K562 (cell line): ENCODE results near the gene ACVR2B. TPM values are rescaled to one million over a fixed set of nuclear protein-coding genes. Genes with fewer than 3 reads are reported as not detected.

Source experiments
- ATAC-seq: fragments of 200-7000 bp; cut with Tn5 transposase; 3 replicates; pipeline ENCODE4 v1.9.1; 2020; ENCODE audit warnings: moderate library complexity
- BruUV-seq: library from RNA; stranded (reverse); fragments of 400-500 nt; replicated peaks from 2 replicates; lab custom pipeline; 2021; lab: Mats Ljungman, UMichigan
- CTCF ChIA-PET: fragments of 300-600 bp; formaldehyde crosslinking; extraction: SDS; loops from one replicate; lab custom pipeline; 2021; ENCODE audit warnings: low intra/inter-chr PET ratio; lab: Yijun Ruan, JAX
- POLR2A ChIA-PET: fragments of 300-600, 350-650 bp; sonication (Branson Sonifier 250); formaldehyde crosslinking; extraction: SDS; loops from one replicate; lab custom pipeline; 2021; ENCODE audit warnings: antibody characterized with exemption, inconsistent platforms; lab: Yijun Ruan, JAX
- DNase-seq, 4 experiments: peaks; one replicate each; pipeline versions ENCODE4 v3.0.0 to v3.0.0-alpha.2; 2011 to 2018; ENCODE audit warnings: low spot score in 3 of 4, mixed read lengths in 3 of 4; ENCODE audit errors: extremely low read depth in 1 of 4
- FAIRE-seq: peaks from 2 replicates; lab custom pipeline; 2011; peaks lifted over from hg19 to GRCh38; lab: Jason Lieb, UNC
- H2AFZ ChIP-seq: 2 replicates; pipeline ENCODE4 v1.6.0; 2011; ENCODE audit warnings: low read depth, low read length, control low read depth, inconsistent platforms
- H3K27ac ChIP-seq: fragments of 200-600 bp; 3 replicates; pipeline ENCODE4 v1.8.0; 2011; ENCODE audit warnings: low read depth, mild to moderate bottlenecking, control low read depth, inconsistent platforms, low read length, moderate library complexity, mixed read lengths; ENCODE audit errors: extremely low read depth
- H3K27me3 ChIP-seq, 2 experiments: fragments of 300-600 bp in 1 of 2; 2 replicates in 1 of 2; 3 replicates in 1 of 2; pipeline versions ENCODE4 v1.6.0 to v1.8.0; 2011; ENCODE audit warnings: inconsistent platforms in 2 of 2, low read length in 2 of 2, mild to moderate bottlenecking in 1 of 2, mixed read lengths in 1 of 2, moderate library complexity in 1 of 2; ENCODE audit not compliant: control insufficient read depth in 2 of 2, insufficient read depth in 2 of 2
- H3K36me3 ChIP-seq: fragments of 300-600 bp; 3 replicates; pipeline ENCODE4 v1.8.0; 2011; ENCODE audit warnings: mild to moderate bottlenecking, low read length, inconsistent platforms; ENCODE audit not compliant: control insufficient read depth, insufficient read depth
- H3K4me1 ChIP-seq, 2 experiments: fragments of 200-600 bp in 1 of 2; replicated peaks in 1 of 2; 2 replicates in 1 of 2; 3 replicates in 1 of 2; pipeline versions ENCODE4 v1.5.1 to v1.8.0; 2011; ENCODE audit warnings: inconsistent platforms in 2 of 2, low read length in 2 of 2, mild to moderate bottlenecking in 1 of 2, mixed read lengths in 1 of 2, moderate library complexity in 1 of 2; ENCODE audit not compliant: control insufficient read depth in 2 of 2, insufficient read depth in 2 of 2
- H3K4me2 ChIP-seq: 2 replicates; pipeline ENCODE4 v1.6.1; 2011; ENCODE audit warnings: low read length, control low read depth, inconsistent platforms, mixed read lengths; ENCODE audit not compliant: insufficient read depth
- H3K4me3 ChIP-seq: fragments of 200-600 bp; sonication (generic), shearing (Covaris generic); 2 replicates; pipeline ENCODE4 v1.5.1; 2016; ENCODE audit warnings: control low read depth, inconsistent platforms
- H3K79me2 ChIP-seq: fragments of 200-600 bp; 3 replicates; pipeline ENCODE4 v1.8.0; 2011; ENCODE audit warnings: low read length, inconsistent platforms; ENCODE audit not compliant: control insufficient read depth, insufficient read depth
- H3K9ac ChIP-seq, 2 experiments: 2 replicates each; pipeline versions ENCODE4 v1.6.0 to v1.6.1; 2011; ENCODE audit warnings: low read depth in 2 of 2, low read length in 2 of 2, control low read depth in 1 of 2, inconsistent platforms in 1 of 2, mild to moderate bottlenecking in 1 of 2, mixed read lengths in 1 of 2; ENCODE audit not compliant: insufficient read depth in 1 of 2
- H3K9me1 ChIP-seq: one replicate; pipeline ENCODE4 v1.6.0; 2011; ENCODE audit warnings: inconsistent platforms, mild to moderate bottlenecking, low read length, moderate library complexity; ENCODE audit not compliant: control insufficient read depth, insufficient read depth
- H3K9me3 ChIP-seq: replicated peaks from 2 replicates; pipeline ENCODE4 v1.5.1; 2011; ENCODE audit warnings: low read depth, low read length, inconsistent platforms; ENCODE audit not compliant: control insufficient read depth, insufficient read depth
- H4K20me1 ChIP-seq: replicated peaks from 2 replicates; pipeline ENCODE4 v1.6.1; 2011; ENCODE audit warnings: low read length, inconsistent platforms, mixed read lengths; ENCODE audit not compliant: control insufficient read depth, insufficient read depth
- BACH1 ChIP-seq: fragments of 200-800 bp; sonication (Bioruptor generic); IDR thresholded peaks from 2 replicates; pipeline ENCODE4 v1.6.1; 2016; ENCODE audit warnings: missing genetic modification characterization, missing compliant biosample characterization
- BRD9 ChIP-seq: fragments of 450-650 bp; IDR thresholded peaks from 2 replicates; pipeline ENCODE4 v1.6.1; 2018; ENCODE audit warnings: low read depth; ENCODE audit not compliant: partially characterized antibody
- FOXJ2 ChIP-seq: fragments of 200-800 bp; sonication (Bioruptor generic); IDR thresholded peaks from 2 replicates; pipeline ENCODE4 v1.6.1; 2016; ENCODE audit warnings: missing genetic modification characterization, missing compliant biosample characterization
- KLF13 ChIP-seq: fragments of 450-650 bp; IDR thresholded peaks from 2 replicates; pipeline ENCODE4 v1.6.1; 2016; ENCODE audit warnings: missing genetic modification characterization, low read depth, mild to moderate bottlenecking, missing compliant biosample characterization, moderate library complexity, borderline replicate concordance
- TCFL5 ChIP-seq: fragments of 250-450 bp; sonication (Bioruptor Pico); conservative IDR thresholded peaks from 2 replicates; pipeline ENCODE4 v1.6.1; 2021; ENCODE audit warnings: mild to moderate bottlenecking, moderate library complexity, matching md5 sums
- TRIM24 ChIP-seq, 2 experiments: fragments of 450-650 bp; IDR thresholded peaks; 2 replicates each; pipeline ENCODE4 v1.6.1; 2016
- in situ Hi-C: fragments of 300-500 bp; cut with MboI; formaldehyde crosslinking; loops from 4 replicates; pipeline ENCODE4 v1.15.0; 2018; ENCODE audit warnings: inconsistent platforms, mixed read lengths
- intact Hi-C: fragments of 100-400 bp; cut with micrococcal nuclease; formaldehyde crosslinking; loops from 2 replicates; pipeline ENCODE4 v1.14.2; 2022
- polyA plus RNA-seq, 8 experiments: library from polyadenylated mRNA; depleted of rRNA in 4 of 8; stranded (reverse) in 5 of 8; unstranded in 3 of 8; fragments of >200 nt; fragmentation: Nextera tagmentation in 2 of 8; fragmentation: Illumina TruSeq in 1 of 8; extraction: Ambion mirVana in 2 of 8; extraction: Trizol in 1 of 8; gene quantifications; 2 replicates each; pipeline versions ENCODE4 v1.2.1 to v1.2.3, GENCODE V29; 2011 to 2014; ENCODE audit warnings: inconsistent platforms in 1 of 8, missing spikeins in 1 of 8
- total RNA-seq, 7 experiments: library from RNA; depleted of rRNA in 6 of 7; stranded (reverse); fragments of >200 nt in 6 of 7; fragmentation: Illumina TruSeq in 2 of 7; extraction: Trizol in 2 of 7; gene quantifications; 2 replicates each; pipeline versions ENCODE4 v1.2.1 to v1.2.3, GENCODE V29; 2011 to 2021; ENCODE audit warnings: low replicate concordance in 1 of 7
- TF ChIP-seq, protein P1 (sequence below): IDR thresholded peaks from 2 replicates; pipeline ENCODE4 v1.6.1; 2016; ENCODE audit warnings: missing genetic modification characterization, missing compliant biosample characterization
- TF ChIP-seq, protein P2 (sequence below), 2 experiments: fragments of 450-650 bp; formaldehyde crosslinking in 1 of 2; IDR thresholded peaks; 2 replicates each; pipeline versions ENCODE4 v1.4.0 to v1.6.1; 2014 to 2020; ENCODE audit warnings: mild to moderate bottlenecking in 2 of 2, borderline replicate concordance in 1 of 2, low read depth in 1 of 2
- TF ChIP-seq, protein P3 (sequence below), 3 experiments: IDR thresholded peaks in 2 of 3; conservative IDR thresholded peaks in 1 of 3; 2 replicates each; pipeline ENCODE4 v1.5.1; 2011 to 2012; ENCODE audit warnings: low read length in 3 of 3, mild to moderate bottlenecking in 3 of 3, control low read depth in 2 of 3, improper control_type of control experiment in 1 of 3, inconsistent platforms in 1 of 3, low read depth in 1 of 3, mixed read lengths in 1 of 3, moderate library complexity in 1 of 3; ENCODE audit not compliant: insufficient read depth in 2 of 3

ACVR2B gene
- total and polyA plus RNA-seq, 9 of the 15 experiments (the other 6 are each of a cell fraction or from before 2014, with no cell fraction given): 1.8 to 23.7 (median 7.1) TPM

DNA sequence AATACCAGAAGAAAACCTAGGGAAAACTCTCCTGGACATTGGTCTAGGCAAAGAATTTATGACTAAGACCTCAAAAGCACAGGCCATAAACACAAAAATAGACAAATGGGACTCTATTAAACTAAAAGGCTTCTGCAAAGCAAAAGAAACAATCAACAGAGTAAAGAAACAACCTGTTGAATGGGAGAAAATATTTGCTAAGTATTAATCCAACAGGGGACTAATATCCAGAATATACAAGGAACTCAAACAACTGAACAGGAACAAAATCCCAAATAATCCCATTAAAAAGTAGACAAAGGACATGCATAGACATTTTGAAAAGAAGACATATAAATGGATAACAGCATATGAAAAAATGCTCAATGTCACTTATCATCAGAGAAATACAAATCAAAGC, 6.9 kb upstream of the ACVR2B start:
- CTCF ChIA-PET: no interaction called here
- Histone ChIP-seq H4K20me1 (no peaks in the 10 kb centered on the region), H3K4me2 (no peak overlapping the region), H3K4me3 (no peak overlapping the region), H3K27ac (no peak overlapping the region), H3K9me3 (no peaks in the 10 kb centered on the region; the same call in 1 of the 2 replicates), H3K36me3 (no peaks in the 10 kb centered on the region), H3K79me2 (no peaks in the 10 kb centered on the region), H3K9ac (no peak overlapping the region), H3K4me1 (no peaks in the 10 kb centered on the region), H3K27me3 (no peaks in the 10 kb centered on the region), H3K9me1 (no peaks in the 10 kb centered on the region), H2AFZ (no peak overlapping the region)
- DNase-seq (no peak), FAIRE-seq (no peak), ATAC-seq (no peak)
- BruUV-seq: no TSS peak
- in situ Hi-C loops: no loop called here
- intact Hi-C loops: no loop called here
- TF ChIP-seq, protein P1, sequence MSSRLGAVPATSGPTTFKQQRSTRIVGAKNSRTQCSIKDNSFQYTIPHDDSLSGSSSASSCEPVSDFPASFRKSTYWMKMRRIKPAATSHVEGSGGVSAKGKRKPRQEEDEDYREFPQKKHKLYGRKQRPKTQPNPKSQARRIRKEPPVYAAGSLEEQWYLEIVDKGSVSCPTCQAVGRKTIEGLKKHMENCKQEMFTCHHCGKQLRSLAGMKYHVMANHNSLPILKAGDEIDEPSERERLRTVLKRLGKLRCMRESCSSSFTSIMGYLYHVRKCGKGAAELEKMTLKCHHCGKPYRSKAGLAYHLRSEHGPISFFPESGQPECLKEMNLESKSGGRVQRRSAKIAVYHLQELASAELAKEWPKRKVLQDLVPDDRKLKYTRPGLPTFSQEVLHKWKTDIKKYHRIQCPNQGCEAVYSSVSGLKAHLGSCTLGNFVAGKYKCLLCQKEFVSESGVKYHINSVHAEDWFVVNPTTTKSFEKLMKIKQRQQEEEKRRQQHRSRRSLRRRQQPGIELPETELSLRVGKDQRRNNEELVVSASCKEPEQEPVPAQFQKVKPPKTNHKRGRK: no peak
- TF ChIP-seq TRIM24 (IDR thresholded peaks at IDR 0.05): no peak
- TF ChIP-seq FOXJ2 (tag): no peak
- TF ChIP-seq, protein P2, sequence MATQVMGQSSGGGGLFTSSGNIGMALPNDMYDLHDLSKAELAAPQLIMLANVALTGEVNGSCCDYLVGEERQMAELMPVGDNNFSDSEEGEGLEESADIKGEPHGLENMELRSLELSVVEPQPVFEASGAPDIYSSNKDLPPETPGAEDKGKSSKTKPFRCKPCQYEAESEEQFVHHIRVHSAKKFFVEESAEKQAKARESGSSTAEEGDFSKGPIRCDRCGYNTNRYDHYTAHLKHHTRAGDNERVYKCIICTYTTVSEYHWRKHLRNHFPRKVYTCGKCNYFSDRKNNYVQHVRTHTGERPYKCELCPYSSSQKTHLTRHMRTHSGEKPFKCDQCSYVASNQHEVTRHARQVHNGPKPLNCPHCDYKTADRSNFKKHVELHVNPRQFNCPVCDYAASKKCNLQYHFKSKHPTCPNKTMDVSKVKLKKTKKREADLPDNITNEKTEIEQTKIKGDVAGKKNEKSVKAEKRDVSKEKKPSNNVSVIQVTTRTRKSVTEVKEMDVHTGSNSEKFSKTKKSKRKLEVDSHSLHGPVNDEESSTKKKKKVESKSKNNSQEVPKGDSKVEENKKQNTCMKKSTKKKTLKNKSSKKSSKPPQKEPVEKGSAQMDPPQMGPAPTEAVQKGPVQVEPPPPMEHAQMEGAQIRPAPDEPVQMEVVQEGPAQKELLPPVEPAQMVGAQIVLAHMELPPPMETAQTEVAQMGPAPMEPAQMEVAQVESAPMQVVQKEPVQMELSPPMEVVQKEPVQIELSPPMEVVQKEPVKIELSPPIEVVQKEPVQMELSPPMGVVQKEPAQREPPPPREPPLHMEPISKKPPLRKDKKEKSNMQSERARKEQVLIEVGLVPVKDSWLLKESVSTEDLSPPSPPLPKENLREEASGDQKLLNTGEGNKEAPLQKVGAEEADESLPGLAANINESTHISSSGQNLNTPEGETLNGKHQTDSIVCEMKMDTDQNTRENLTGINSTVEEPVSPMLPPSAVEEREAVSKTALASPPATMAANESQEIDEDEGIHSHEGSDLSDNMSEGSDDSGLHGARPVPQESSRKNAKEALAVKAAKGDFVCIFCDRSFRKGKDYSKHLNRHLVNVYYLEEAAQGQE (IDR thresholded peaks at IDR 0.05; ENCODE audit: borderline replicate concordance): no peak
- TF ChIP-seq, protein P2 (CRISPR knock-in tag; IDR thresholded peaks at IDR 0.05; ENCODE audit: low read depth): no peak
- TF ChIP-seq TCFL5 (CRISPR knock-in tag): no peak
- TF ChIP-seq, protein P3, sequence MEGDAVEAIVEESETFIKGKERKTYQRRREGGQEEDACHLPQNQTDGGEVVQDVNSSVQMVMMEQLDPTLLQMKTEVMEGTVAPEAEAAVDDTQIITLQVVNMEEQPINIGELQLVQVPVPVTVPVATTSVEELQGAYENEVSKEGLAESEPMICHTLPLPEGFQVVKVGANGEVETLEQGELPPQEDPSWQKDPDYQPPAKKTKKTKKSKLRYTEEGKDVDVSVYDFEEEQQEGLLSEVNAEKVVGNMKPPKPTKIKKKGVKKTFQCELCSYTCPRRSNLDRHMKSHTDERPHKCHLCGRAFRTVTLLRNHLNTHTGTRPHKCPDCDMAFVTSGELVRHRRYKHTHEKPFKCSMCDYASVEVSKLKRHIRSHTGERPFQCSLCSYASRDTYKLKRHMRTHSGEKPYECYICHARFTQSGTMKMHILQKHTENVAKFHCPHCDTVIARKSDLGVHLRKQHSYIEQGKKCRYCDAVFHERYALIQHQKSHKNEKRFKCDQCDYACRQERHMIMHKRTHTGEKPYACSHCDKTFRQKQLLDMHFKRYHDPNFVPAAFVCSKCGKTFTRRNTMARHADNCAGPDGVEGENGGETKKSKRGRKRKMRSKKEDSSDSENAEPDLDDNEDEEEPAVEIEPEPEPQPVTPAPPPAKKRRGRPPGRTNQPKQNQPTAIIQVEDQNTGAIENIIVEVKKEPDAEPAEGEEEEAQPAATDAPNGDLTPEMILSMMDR (IDR thresholded peaks at IDR 0.05 in 2 of 3, conservative IDR thresholded peaks at IDR 0.05 in 1 of 3; ENCODE audit: insufficient read depth in 2 of 3, low read depth in 1 of 3, low read length in 3 of 3): no peak
- TF ChIP-seq BACH1: no peak
- no peak for TF ChIP-seq BRD9
- no peak for TF ChIP-seq KLF13 (tag)
- POLR2A ChIA-PET: no interaction called here
